Transverse colon (tissue), 4 donors: ENCODE data around the gene RPL23.

Source experiments
- POLR2A ChIP-seq: fragments of 450-650 bp; IDR thresholded peaks from one replicate; pipeline ENCODE4 v1.6.1; 2016; ENCODE audit warnings: antibody characterized with exemption, mild to moderate bottlenecking, moderate library complexity
- POLR2AphosphoS5 ChIP-seq, 3 donors: sonication (generic); formaldehyde crosslinking; IDR thresholded peaks; one replicate each; pipeline ENCODE4 v1.6.1; 2016; ENCODE audit warnings: antibody characterized with exemption in 3 of 3
- TF ChIP-seq, protein P1 (sequence below), 5 experiments: fragments of 200-600 bp in 3 of 5; fragments of 450-650 bp in 2 of 5; sonication (generic) in 3 of 5; IDR thresholded peaks; 1 replicate in 2 of 5; 2 replicates in 3 of 5; pipeline ENCODE4 v1.5.1; 2016 to 2017; ENCODE audit warnings: antibody characterized with exemption in 5 of 5, inconsistent platforms in 3 of 5, mild to moderate bottlenecking in 2 of 5, moderate library complexity in 1 of 5

DNA sequence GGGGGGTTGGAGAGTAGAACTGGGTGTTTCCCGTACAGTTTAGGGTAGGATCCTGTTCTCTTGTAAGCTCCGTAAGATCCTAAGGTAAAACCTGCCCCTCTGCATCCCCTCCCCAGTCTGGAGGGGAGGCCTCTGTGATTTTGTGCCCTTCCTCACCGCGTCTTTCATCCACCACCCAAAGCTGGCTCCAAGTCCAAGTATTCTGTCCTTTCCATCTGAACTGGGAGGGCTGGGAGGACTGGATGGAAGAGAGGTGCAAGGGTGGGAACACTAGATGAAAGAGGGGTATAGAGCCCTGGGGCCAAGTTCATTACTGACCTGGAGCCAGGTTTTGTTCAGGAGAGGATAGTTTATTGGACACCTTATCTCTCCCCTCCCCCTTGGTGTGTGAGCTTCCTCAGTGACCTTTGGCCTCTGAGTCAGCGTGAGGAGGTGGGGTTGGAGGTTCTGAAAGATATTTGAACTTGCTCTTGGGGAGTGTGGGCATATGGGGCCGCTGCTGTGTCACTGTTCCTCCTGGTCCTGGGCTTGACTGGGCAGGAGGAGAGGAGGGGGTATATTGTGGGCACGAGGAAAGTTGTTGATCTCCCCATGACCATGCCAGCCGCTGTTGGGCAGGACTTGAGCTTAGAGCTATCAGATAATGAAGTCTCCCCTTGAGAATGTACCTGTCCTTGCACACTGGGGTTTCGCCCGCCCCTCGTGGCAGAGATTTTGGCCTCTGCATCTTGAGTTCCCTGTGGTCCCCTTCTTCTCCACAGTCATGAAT, 17.9 kb upstream of the RPL23 start:
- peak; percentile 83 for TF ChIP-seq POLR2A
- TF ChIP-seq, protein P1, sequence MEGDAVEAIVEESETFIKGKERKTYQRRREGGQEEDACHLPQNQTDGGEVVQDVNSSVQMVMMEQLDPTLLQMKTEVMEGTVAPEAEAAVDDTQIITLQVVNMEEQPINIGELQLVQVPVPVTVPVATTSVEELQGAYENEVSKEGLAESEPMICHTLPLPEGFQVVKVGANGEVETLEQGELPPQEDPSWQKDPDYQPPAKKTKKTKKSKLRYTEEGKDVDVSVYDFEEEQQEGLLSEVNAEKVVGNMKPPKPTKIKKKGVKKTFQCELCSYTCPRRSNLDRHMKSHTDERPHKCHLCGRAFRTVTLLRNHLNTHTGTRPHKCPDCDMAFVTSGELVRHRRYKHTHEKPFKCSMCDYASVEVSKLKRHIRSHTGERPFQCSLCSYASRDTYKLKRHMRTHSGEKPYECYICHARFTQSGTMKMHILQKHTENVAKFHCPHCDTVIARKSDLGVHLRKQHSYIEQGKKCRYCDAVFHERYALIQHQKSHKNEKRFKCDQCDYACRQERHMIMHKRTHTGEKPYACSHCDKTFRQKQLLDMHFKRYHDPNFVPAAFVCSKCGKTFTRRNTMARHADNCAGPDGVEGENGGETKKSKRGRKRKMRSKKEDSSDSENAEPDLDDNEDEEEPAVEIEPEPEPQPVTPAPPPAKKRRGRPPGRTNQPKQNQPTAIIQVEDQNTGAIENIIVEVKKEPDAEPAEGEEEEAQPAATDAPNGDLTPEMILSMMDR (IDR thresholded peaks at IDR 0.05), result peak in 1 of 5 experiments; percentile 16
- TF ChIP-seq POLR2AphosphoS5 (IDR thresholded peaks at IDR 0.05), result peak; percentile 82 to 93 (median 83)
